GM21360 (cell line): ENCODE measurements around the gene MYOZ1.
"Not testable (repeated sequence)": the region's sequence is repeated elsewhere in the genome, so short reads cannot be mapped to it uniquely, and the experiment has no call there.

ENCODE experiments used
- ATAC-seq: cut with Tn5 transposase; IDR thresholded peaks from one replicate; pipeline ENCODE4 v1.9.1; 2021; ENCODE audit warnings: mild to moderate bottlenecking, moderate library complexity; ENCODE audit not compliant: unreplicated experiment

MYOZ1 gene

GRCh38 chr10:73647875-73648651, 6.8 kb upstream of the MYOZ1 start:
- ATAC-seq = no peak

GRCh38 chr10:73647211-73647874, 6.1 kb upstream of the MYOZ1 start:
- ATAC-seq = no peak

GRCh38 chr10:73646598-73647041, 5.3 kb upstream of the MYOZ1 start:
- ATAC-seq = no peak

- no peak for ATAC-seq
Observed at GRCh38 chr10:73645251-73645650, 4.0 kb upstream of the MYOZ1 start.

GRCh38 chr10:73644767-73645166, 3.5 kb upstream of the MYOZ1 start:
- ATAC-seq = no peak

GRCh38 chr10:73644015-73644743, 2.9 kb upstream of the MYOZ1 start:
- ATAC-seq = no peak

GRCh38 chr10:73643362-73643761, 2.1 kb upstream of the MYOZ1 start:
- ATAC-seq = no peak

GRCh38 chr10:73639286-73639685, 2.0 kb downstream of the MYOZ1 start:
- no peak for ATAC-seq

- no peak for ATAC-seq
Observed at GRCh38 chr10:73635781-73636180, 5.5 kb downstream of the MYOZ1 start.

- no peak for ATAC-seq
Observed at GRCh38 chr10:73634421-73634820, 6.9 kb downstream of the MYOZ1 start.

- no peak for ATAC-seq
Observed at GRCh38 chr10:73629165-73629564, 12.1 kb downstream of the MYOZ1 start.

- ATAC-seq = no peak
Observed at GRCh38 chr10:73628405-73628804, 12.9 kb downstream of the MYOZ1 start.

GRCh38 chr10:73627300-73627699, 14.0 kb downstream of the MYOZ1 start:
- no peak for ATAC-seq

GRCh38 chr10:73625884-73626752, 15.2 kb downstream of the MYOZ1 start:
- ATAC-seq = peak; percentile 96

GRCh38 chr10:73625004-73625883, 16.0 kb downstream of the MYOZ1 start:
- ATAC-seq = peak; percentile 30

- no peak for ATAC-seq
Observed at GRCh38 chr10:73623056-73623455, 18.2 kb downstream of the MYOZ1 start.

GRCh38 chr10:73620974-73621373, 20.3 kb downstream of the MYOZ1 start:
- not testable (repeated sequence) for ATAC-seq

- not testable (repeated sequence) for ATAC-seq
Observed at GRCh38 chr10:73617143-73617542, 24.1 kb downstream of the MYOZ1 start.

- ATAC-seq = no peak
Observed at GRCh38 chr10:73614720-73615119, 26.6 kb downstream of the MYOZ1 start.

- no peak for ATAC-seq
Observed at GRCh38 chr10:73609116-73609515, 32.2 kb downstream of the MYOZ1 start.
